K562 (cell line): ENCODE measurements around the gene PLA2G7. TPM values are rescaled to one million over a fixed set of nuclear protein-coding genes. Genes with fewer than 3 reads are reported as not detected.

ENCODE experiments used
- polyA plus RNA-seq, 8 experiments: library from polyadenylated mRNA; depleted of rRNA in 4 of 8; stranded (reverse) in 5 of 8; unstranded in 3 of 8; fragments of >200 nt; fragmentation: Nextera tagmentation in 2 of 8; fragmentation: Illumina TruSeq in 1 of 8; extraction: Ambion mirVana in 2 of 8; extraction: Trizol in 1 of 8; gene quantifications; 2 replicates each; pipeline versions ENCODE4 v1.2.1 to v1.2.3, GENCODE V29; 2011 to 2014; ENCODE audit warnings: inconsistent platforms in 1 of 8, missing spikeins in 1 of 8
- total RNA-seq, 7 experiments: library from RNA; depleted of rRNA in 6 of 7; stranded (reverse); fragments of >200 nt in 6 of 7; fragmentation: Illumina TruSeq in 2 of 7; extraction: Trizol in 2 of 7; gene quantifications; 2 replicates each; pipeline versions ENCODE4 v1.2.1 to v1.2.3, GENCODE V29; 2011 to 2021; ENCODE audit warnings: low replicate concordance in 1 of 7

Gene PLA2G7
- total and polyA plus RNA-seq, 9 of the 15 experiments (the other 6 are each of a cell fraction or from before 2014, with no cell fraction given) = not detected

Other genes starting within 250 kb of the PLA2G7 start
- not detected in 2 replicates for gene RCAN2, start 243.9 kb downstream of the PLA2G7 start, total RNA-seq (2014; rRNA removed)
- gene RCAN2, start 243.9 kb downstream of the PLA2G7 start, total RNA-seq (2014; rRNA removed; fragmentation: Illumina TruSeq; extraction: Trizol) = not detected in 2 replicates
- gene RCAN2, start 243.9 kb downstream of the PLA2G7 start, total RNA-seq (2015; rRNA removed; fragmentation: Illumina TruSeq; extraction: Trizol) = not detected in 2 replicates
- 0.04 TPM in 1 of 2 replicates, not detected in the other for gene RCAN2, start 243.9 kb downstream of the PLA2G7 start, total RNA-seq (2021)
- not detected in 2 replicates for gene RCAN2, start 243.9 kb downstream of the PLA2G7 start, polyA plus RNA-seq (2011; rRNA removed)
- not detected in 2 replicates for gene RCAN2, start 243.9 kb downstream of the PLA2G7 start, polyA plus RNA-seq (2014; fragmentation: Illumina TruSeq; extraction: Trizol)
- gene RCAN2, start 243.9 kb downstream of the PLA2G7 start, polyA plus RNA-seq (2014; fragmentation: Nextera tagmentation; extraction: Ambion mirVana) = not detected
- gene RCAN2, start 243.9 kb downstream of the PLA2G7 start, polyA plus RNA-seq (2014; rRNA removed) = not detected in 2 replicates
- gene CYP39A1, start 82.6 kb downstream of the PLA2G7 start, total RNA-seq (2014; rRNA removed) = not detected in 2 replicates
- not detected in 2 replicates for gene CYP39A1, start 82.6 kb downstream of the PLA2G7 start, total RNA-seq (2014; rRNA removed; fragmentation: Illumina TruSeq; extraction: Trizol)
- gene CYP39A1, start 82.6 kb downstream of the PLA2G7 start, total RNA-seq (2015; rRNA removed; fragmentation: Illumina TruSeq; extraction: Trizol) = not detected in 2 replicates
- not detected in 2 replicates for gene CYP39A1, start 82.6 kb downstream of the PLA2G7 start, total RNA-seq (2021)
- not detected in 2 replicates for gene CYP39A1, start 82.6 kb downstream of the PLA2G7 start, polyA plus RNA-seq (2011; rRNA removed)
- gene CYP39A1, start 82.6 kb downstream of the PLA2G7 start, polyA plus RNA-seq (2014; fragmentation: Illumina TruSeq; extraction: Trizol) = not detected in 2 replicates
- gene CYP39A1, start 82.6 kb downstream of the PLA2G7 start, polyA plus RNA-seq (2014; fragmentation: Nextera tagmentation; extraction: Ambion mirVana) = not detected
- gene CYP39A1, start 82.6 kb downstream of the PLA2G7 start, polyA plus RNA-seq (2014; rRNA removed) = not detected in 2 replicates
- not detected in 2 replicates for gene SLC25A27, start 82.4 kb downstream of the PLA2G7 start, total RNA-seq (2014; rRNA removed)
- not detected in 2 replicates for gene SLC25A27, start 82.4 kb downstream of the PLA2G7 start, total RNA-seq (2014; rRNA removed; fragmentation: Illumina TruSeq; extraction: Trizol)
- gene SLC25A27, start 82.4 kb downstream of the PLA2G7 start, total RNA-seq (2015; rRNA removed; fragmentation: Illumina TruSeq; extraction: Trizol) = not detected in 2 replicates
- gene SLC25A27, start 82.4 kb downstream of the PLA2G7 start, total RNA-seq (2021) = not detected in 2 replicates
- not detected in 2 replicates for gene SLC25A27, start 82.4 kb downstream of the PLA2G7 start, polyA plus RNA-seq (2011; rRNA removed)
- gene SLC25A27, start 82.4 kb downstream of the PLA2G7 start, polyA plus RNA-seq (2014; fragmentation: Illumina TruSeq; extraction: Trizol) = not detected in 2 replicates
- gene SLC25A27, start 82.4 kb downstream of the PLA2G7 start, polyA plus RNA-seq (2014; fragmentation: Nextera tagmentation; extraction: Ambion mirVana) = not detected
- gene SLC25A27, start 82.4 kb downstream of the PLA2G7 start, polyA plus RNA-seq (2014; rRNA removed) = 0.69 TPM in 1 of 2 replicates, not detected in the other
- under 0.01 and 0.04 TPM in 2 replicates for gene TDRD6, start 47.5 kb downstream of the PLA2G7 start, total RNA-seq (2014; rRNA removed)
- 0.10 and 0.15 TPM in 2 replicates for gene TDRD6, start 47.5 kb downstream of the PLA2G7 start, total RNA-seq (2014; rRNA removed; fragmentation: Illumina TruSeq; extraction: Trizol)
- gene TDRD6, start 47.5 kb downstream of the PLA2G7 start, total RNA-seq (2015; rRNA removed; fragmentation: Illumina TruSeq; extraction: Trizol) = 0.14 and 0.19 TPM in 2 replicates
- gene TDRD6, start 47.5 kb downstream of the PLA2G7 start, total RNA-seq (2021) = 0.11 and 0.22 TPM in 2 replicates
- 0.01 and 0.21 TPM in 2 replicates for gene TDRD6, start 47.5 kb downstream of the PLA2G7 start, polyA plus RNA-seq (2011; rRNA removed)
- gene TDRD6, start 47.5 kb downstream of the PLA2G7 start, polyA plus RNA-seq (2014; fragmentation: Illumina TruSeq; extraction: Trizol) = 0.03 and 0.13 TPM in 2 replicates
- under 1 TPM in 1 of 2 experiments, not detected in 1; 0.04 TPM for gene TDRD6, start 47.5 kb downstream of the PLA2G7 start, polyA plus RNA-seq (2014; fragmentation: Nextera tagmentation; extraction: Ambion mirVana)
- 0.53 TPM in 1 of 2 replicates, not detected in the other for gene TDRD6, start 47.5 kb downstream of the PLA2G7 start, polyA plus RNA-seq (2014; rRNA removed)
- gene ANKRD66, start 11.6 kb upstream of the PLA2G7 start, total RNA-seq (2014; rRNA removed) = not detected in 2 replicates
- gene ANKRD66, start 11.6 kb upstream of the PLA2G7 start, total RNA-seq (2014; rRNA removed; fragmentation: Illumina TruSeq; extraction: Trizol) = not detected in 2 replicates
- gene ANKRD66, start 11.6 kb upstream of the PLA2G7 start, total RNA-seq (2015; rRNA removed; fragmentation: Illumina TruSeq; extraction: Trizol) = not detected in 2 replicates
- not detected in 2 replicates for gene ANKRD66, start 11.6 kb upstream of the PLA2G7 start, total RNA-seq (2021)
- gene ANKRD66, start 11.6 kb upstream of the PLA2G7 start, polyA plus RNA-seq (2011; rRNA removed) = not detected in 2 replicates
- not detected in 2 replicates for gene ANKRD66, start 11.6 kb upstream of the PLA2G7 start, polyA plus RNA-seq (2014; fragmentation: Illumina TruSeq; extraction: Trizol)
- not detected for gene ANKRD66, start 11.6 kb upstream of the PLA2G7 start, polyA plus RNA-seq (2014; fragmentation: Nextera tagmentation; extraction: Ambion mirVana)
- gene ANKRD66, start 11.6 kb upstream of the PLA2G7 start, polyA plus RNA-seq (2014; rRNA removed) = not detected in 2 replicates
- gene MEP1A, start 58.0 kb upstream of the PLA2G7 start, total RNA-seq (2014; rRNA removed) = not detected in 2 replicates
- gene MEP1A, start 58.0 kb upstream of the PLA2G7 start, total RNA-seq (2014; rRNA removed; fragmentation: Illumina TruSeq; extraction: Trizol) = not detected in 2 replicates
- gene MEP1A, start 58.0 kb upstream of the PLA2G7 start, total RNA-seq (2015; rRNA removed; fragmentation: Illumina TruSeq; extraction: Trizol) = not detected in 2 replicates
- not detected in 2 replicates for gene MEP1A, start 58.0 kb upstream of the PLA2G7 start, total RNA-seq (2021)
- not detected in 2 replicates for gene MEP1A, start 58.0 kb upstream of the PLA2G7 start, polyA plus RNA-seq (2011; rRNA removed)
- gene MEP1A, start 58.0 kb upstream of the PLA2G7 start, polyA plus RNA-seq (2014; fragmentation: Illumina TruSeq; extraction: Trizol) = not detected in 2 replicates
- not detected for gene MEP1A, start 58.0 kb upstream of the PLA2G7 start, polyA plus RNA-seq (2014; fragmentation: Nextera tagmentation; extraction: Ambion mirVana)
- gene MEP1A, start 58.0 kb upstream of the PLA2G7 start, polyA plus RNA-seq (2014; rRNA removed) = not detected in 2 replicates
- not detected in 2 replicates for gene ADGRF5, start 186.6 kb upstream of the PLA2G7 start, total RNA-seq (2014; rRNA removed)
- gene ADGRF5, start 186.6 kb upstream of the PLA2G7 start, total RNA-seq (2014; rRNA removed; fragmentation: Illumina TruSeq; extraction: Trizol) = not detected in 2 replicates
- gene ADGRF5, start 186.6 kb upstream of the PLA2G7 start, total RNA-seq (2015; rRNA removed; fragmentation: Illumina TruSeq; extraction: Trizol) = not detected in 2 replicates
- gene ADGRF5, start 186.6 kb upstream of the PLA2G7 start, total RNA-seq (2021) = 0.07 and 0.22 TPM in 2 replicates
- not detected in 2 replicates for gene ADGRF5, start 186.6 kb upstream of the PLA2G7 start, polyA plus RNA-seq (2011; rRNA removed)
- gene ADGRF5, start 186.6 kb upstream of the PLA2G7 start, polyA plus RNA-seq (2014; fragmentation: Illumina TruSeq; extraction: Trizol) = not detected in 2 replicates
- not detected for gene ADGRF5, start 186.6 kb upstream of the PLA2G7 start, polyA plus RNA-seq (2014; fragmentation: Nextera tagmentation; extraction: Ambion mirVana)
- not detected in 2 replicates for gene ADGRF5, start 186.6 kb upstream of the PLA2G7 start, polyA plus RNA-seq (2014; rRNA removed)